Testis (tissue), 3 donors: ENCODE data around the gene PRKG1. TPM values are rescaled to one million over a fixed set of nuclear protein-coding genes. Genes with fewer than 3 reads are reported as not detected.

Experiments
- DNase-seq: peaks from one replicate; pipeline ENCODE4 v3.0.0-alpha.2; 2019
- H3K27ac ChIP-seq, 2 donors: fragments of 200-600 bp; sonication (generic); one replicate each; pipeline ENCODE4 v1.5.1; 2019
- H3K27me3 ChIP-seq: fragments of 200-600 bp; sonication (generic); one replicate; pipeline ENCODE4 v1.5.1; 2019
- H3K36me3 ChIP-seq: fragments of 200-600 bp; sonication (generic); one replicate; pipeline ENCODE4 v1.5.1; 2017; ENCODE audit warnings: low read depth; ENCODE audit errors: missing control alignments
- H3K4me1 ChIP-seq: fragments of 200-600 bp; sonication (generic); one replicate; pipeline ENCODE4 v1.5.1; 2019
- H3K4me3 ChIP-seq, 2 donors: fragments of 200-600 bp; sonication (generic); one replicate each; pipeline ENCODE4 v1.5.1; 2017 to 2019
- H3K9me3 ChIP-seq: fragments of 200-600 bp; sonication (generic); one replicate; pipeline ENCODE4 v1.5.1; 2017
- POLR2A ChIP-seq: fragments of 450-650 bp; IDR thresholded peaks from one replicate; pipeline ENCODE4 v1.6.1; 2017; ENCODE audit warnings: antibody characterized with exemption, mild to moderate bottlenecking, moderate library complexity
- WGBS, 2 donors: methylation state at CpG; one replicate each; pipeline ENCODE4 v1.1.5; 2018; 5-methylcytosine and 5-hydroxymethylcytosine counted together
- intact Hi-C: fragments of 100-400 bp; cut with DNase I; formaldehyde crosslinking; loops from one replicate; pipeline ENCODE4 v1.15.1; 2023; ENCODE audit warnings: low total_unique reads
- polyA plus RNA-seq: library from polyadenylated mRNA; stranded (reverse); fragments of 350-450 nt; fragmentation: Illumina TruSeq; extraction: RNeasy Lipid Tissue Mini Kit (QIAGEN cat#74804); gene quantifications from one replicate; pipeline ENCODE4 v1.2.3, GENCODE V29; 2014; ENCODE audit warnings: low read depth, low replicate concordance; ENCODE audit not compliant: insufficient read depth
- total RNA-seq, 2 donors: library from RNA; depleted of rRNA; stranded (reverse); fragments of >200 nt; gene quantifications; one replicate each; pipeline ENCODE4 v1.2.3, GENCODE V29; 2016
- TF ChIP-seq, protein P1 (sequence below), 3 experiments: fragments of 450-650 bp in 2 of 3; fragments of 200-600 bp in 1 of 3; sonication (generic) in 1 of 3; IDR thresholded peaks; one replicate each; pipeline ENCODE4 v1.5.1; 2016 to 2019; ENCODE audit warnings: antibody characterized with exemption in 3 of 3, mild to moderate bottlenecking in 2 of 3, moderate library complexity in 1 of 3

The PRKG1 gene
- total and polyA plus RNA-seq, 3 donors from 2014 or later, result 6.3 to 15.3 (median 12.5) TPM

GRCh38 chr10:51342381-51342780, 268.1 kb downstream of the PRKG1 start:
- WGBS, 2 donors, result 86 to 90% methylated on average over 1 of the region's 1 CpG
- intact Hi-C loops, result no loop called here
- TF ChIP-seq, protein P1, sequence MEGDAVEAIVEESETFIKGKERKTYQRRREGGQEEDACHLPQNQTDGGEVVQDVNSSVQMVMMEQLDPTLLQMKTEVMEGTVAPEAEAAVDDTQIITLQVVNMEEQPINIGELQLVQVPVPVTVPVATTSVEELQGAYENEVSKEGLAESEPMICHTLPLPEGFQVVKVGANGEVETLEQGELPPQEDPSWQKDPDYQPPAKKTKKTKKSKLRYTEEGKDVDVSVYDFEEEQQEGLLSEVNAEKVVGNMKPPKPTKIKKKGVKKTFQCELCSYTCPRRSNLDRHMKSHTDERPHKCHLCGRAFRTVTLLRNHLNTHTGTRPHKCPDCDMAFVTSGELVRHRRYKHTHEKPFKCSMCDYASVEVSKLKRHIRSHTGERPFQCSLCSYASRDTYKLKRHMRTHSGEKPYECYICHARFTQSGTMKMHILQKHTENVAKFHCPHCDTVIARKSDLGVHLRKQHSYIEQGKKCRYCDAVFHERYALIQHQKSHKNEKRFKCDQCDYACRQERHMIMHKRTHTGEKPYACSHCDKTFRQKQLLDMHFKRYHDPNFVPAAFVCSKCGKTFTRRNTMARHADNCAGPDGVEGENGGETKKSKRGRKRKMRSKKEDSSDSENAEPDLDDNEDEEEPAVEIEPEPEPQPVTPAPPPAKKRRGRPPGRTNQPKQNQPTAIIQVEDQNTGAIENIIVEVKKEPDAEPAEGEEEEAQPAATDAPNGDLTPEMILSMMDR (IDR thresholded peaks at IDR 0.05), result no peak
- TF ChIP-seq POLR2A, result no peak
- no peaks in the 10 kb centered on the region for H3K36me3 ChIP-seq
- H3K27me3 ChIP-seq, result no peaks in the 10 kb centered on the region
- H3K4me3 ChIP-seq, result no peak overlapping the region
- H3K4me1 ChIP-seq, result no peaks in the 10 kb centered on the region
- no peaks in the 10 kb centered on the region for H3K9me3 ChIP-seq
- DNase-seq, result no peak
- no peak overlapping the region for H3K27ac ChIP-seq

- no peak for DNase-seq
- Histone ChIP-seq H3K27me3 (no peaks in the 10 kb centered on the region), H3K4me3 (no peak overlapping the region), H3K27ac (no peak overlapping the region), H3K36me3 (no peaks in the 10 kb centered on the region), H3K4me1 (no peaks in the 10 kb centered on the region), H3K9me3 (no peaks in the 10 kb centered on the region)
- 93 to 95% methylated on average over 1 of the region's 1 CpG for WGBS, 2 donors
- intact Hi-C loops, result no loop called here
- TF ChIP-seq POLR2A, result no peak
- TF ChIP-seq, protein P1 (IDR thresholded peaks at IDR 0.05), result no peak
These were observed 269.1 kb downstream of the PRKG1 start for GRCh38 chr10:51343391-51343790.

DNA sequence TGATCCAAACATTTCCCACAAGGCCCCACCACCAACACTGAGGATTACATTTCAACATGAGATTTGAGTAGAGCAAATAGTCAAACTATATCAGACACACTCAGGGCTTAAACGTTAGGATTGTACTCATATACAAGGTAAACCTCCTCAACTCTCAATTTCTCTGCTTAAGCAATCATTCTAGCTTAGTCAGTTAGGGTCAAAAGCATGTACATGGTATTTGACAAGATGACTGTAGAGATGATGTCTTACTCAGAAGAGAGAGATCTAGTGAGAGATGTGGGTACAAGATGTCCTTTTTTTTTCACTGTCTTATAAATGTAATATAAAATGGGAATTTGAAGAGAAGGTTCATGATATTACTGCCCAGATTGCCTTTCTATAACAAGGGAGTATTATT, 270.1 kb downstream of the PRKG1 start:
- Histone ChIP-seq H3K27me3 (no peaks in the 10 kb centered on the region), H3K4me3 (no peak overlapping the region), H3K4me1 (no peaks in the 10 kb centered on the region), H3K27ac (no peak overlapping the region), H3K36me3 (no peaks in the 10 kb centered on the region), H3K9me3 (no peaks in the 10 kb centered on the region)
- 76 to 89% methylated on average over 1 of the region's 1 CpG for WGBS, 2 donors
- DNase-seq, result no peak
- no peak for TF ChIP-seq POLR2A
- TF ChIP-seq, protein P1 (IDR thresholded peaks at IDR 0.05), result no peak
- intact Hi-C loops, result no loop called here

GRCh38 chr10:51348622-51349021, 274.3 kb downstream of the PRKG1 start:
- Histone ChIP-seq H3K4me3 (no peak overlapping the region), H3K4me1 (no peaks in the 10 kb centered on the region), H3K36me3 (no peaks in the 10 kb centered on the region), H3K27me3 (no peaks in the 10 kb centered on the region), H3K9me3 (no peaks in the 10 kb centered on the region), H3K27ac (no peak overlapping the region)
- DNase-seq, result no peak
- TF ChIP-seq, protein P1 (IDR thresholded peaks at IDR 0.05), result no peak
- TF ChIP-seq POLR2A, result no peak
- 90 to 91% methylated on average over 4 of the region's 4 CpGs for WGBS, 2 donors
- intact Hi-C loops, result no loop called here

- intact Hi-C loops, result no loop called here
- no peak for TF ChIP-seq POLR2A
- TF ChIP-seq, protein P1 (IDR thresholded peaks at IDR 0.05), result no peak
These were observed 282.9 kb downstream of the PRKG1 start for GRCh38 chr10:51357170-51357569.

More at GRCh38 chr10:51357170-51357569, 282.9 kb downstream of the PRKG1 start:
- Histone ChIP-seq H3K27ac (no peak overlapping the region), H3K36me3 (no peaks in the 10 kb centered on the region), H3K27me3 (no peaks in the 10 kb centered on the region), H3K9me3 (no peaks in the 10 kb centered on the region), H3K4me3 (no peak overlapping the region), H3K4me1 (no peaks in the 10 kb centered on the region)
- DNase-seq, result no peak
- WGBS, 2 donors, result 89 to 95% methylated on average over 2 of the region's 2 CpGs
